Keratinocyte (primary cell): ENCODE results near the gene PIP4K2C. TPM values are rescaled to one million over a fixed set of nuclear protein-coding genes. Genes with fewer than 3 reads are reported as not detected.

ENCODE experiments used
- DNase-seq: peaks from one replicate; pipeline ENCODE4 v3.0.0-alpha.2; 2011; ENCODE audit warnings: low read depth, missing footprints, low spot score
- FAIRE-seq: peaks from 2 replicates; lab custom pipeline; 2011; peaks lifted over from hg19 to GRCh38; lab: Jason Lieb, UNC
- H2AFZ ChIP-seq: 2 replicates; pipeline ENCODE4 v1.6.0; 2012; ENCODE audit warnings: low read length, control low read depth, inconsistent platforms; ENCODE audit not compliant: control insufficient read depth
- H3K27ac ChIP-seq: 2 replicates; pipeline ENCODE4 v1.5.1; 2011; ENCODE audit warnings: low read length; ENCODE audit not compliant: control insufficient read depth, insufficient read depth
- H3K27me3 ChIP-seq: 3 replicates; pipeline ENCODE4 v1.6.0; 2011; ENCODE audit warnings: low read length; ENCODE audit not compliant: control insufficient read depth, insufficient read depth; ENCODE audit errors: extremely low read depth
- H3K36me3 ChIP-seq, 2 experiments: 2 replicates in 1 of 2; 3 replicates in 1 of 2; pipeline ENCODE4 v1.5.1; 2011; ENCODE audit warnings: low read length in 2 of 2, mild to moderate bottlenecking in 1 of 2; ENCODE audit not compliant: control insufficient read depth in 2 of 2, insufficient read depth in 2 of 2; ENCODE audit errors: extremely low read depth in 1 of 2
- H3K4me1 ChIP-seq: 3 replicates; pipeline ENCODE4 v1.5.1; 2011; ENCODE audit warnings: low read length; ENCODE audit not compliant: control insufficient read depth, insufficient read depth; ENCODE audit errors: extremely low read depth
- H3K4me2 ChIP-seq: 3 replicates; pipeline ENCODE4 v1.6.0; 2011; ENCODE audit warnings: low read depth, low read length; ENCODE audit not compliant: control insufficient read depth, insufficient read depth; ENCODE audit errors: extremely low read depth
- H3K4me3 ChIP-seq, 3 experiments: fragments of 200-600 bp in 1 of 3; sonication (generic) in 1 of 3; 2 replicates in 2 of 3; 3 replicates in 1 of 3; pipeline ENCODE4 v1.5.1; 2011 to 2016; ENCODE audit warnings: low read length in 3 of 3, mild to moderate bottlenecking in 3 of 3, control low read depth in 2 of 3, inconsistent platforms in 1 of 3, low read depth in 1 of 3, mixed read lengths in 1 of 3, mixed run types in 1 of 3, moderate library complexity in 1 of 3; ENCODE audit not compliant: control insufficient read depth in 2 of 3, insufficient read depth in 2 of 3; ENCODE audit errors: extremely low read depth in 1 of 3
- H3K79me2 ChIP-seq: 2 replicates; pipeline ENCODE4 v1.6.0; 2012; ENCODE audit warnings: low read length; ENCODE audit not compliant: control insufficient read depth, insufficient read depth
- H3K9ac ChIP-seq: 3 replicates; pipeline ENCODE4 v1.6.0; 2011; ENCODE audit warnings: low read length; ENCODE audit not compliant: control insufficient read depth, insufficient read depth; ENCODE audit errors: extremely low read depth
- H3K9me1 ChIP-seq: 3 replicates; pipeline ENCODE4 v1.6.0; 2011; ENCODE audit warnings: low read length; ENCODE audit not compliant: control insufficient read depth, insufficient read depth; ENCODE audit errors: extremely low read depth
- H3K9me3 ChIP-seq: 2 replicates; pipeline ENCODE4 v1.5.1; 2012; ENCODE audit warnings: low read depth, low read length; ENCODE audit not compliant: control insufficient read depth
- H4K20me1 ChIP-seq: 3 replicates; pipeline ENCODE4 v1.6.0; 2011; ENCODE audit warnings: low read length; ENCODE audit not compliant: control insufficient read depth, insufficient read depth; ENCODE audit errors: extremely low read depth
- EZH2 ChIP-seq: IDR thresholded peaks from one replicate; pipeline ENCODE4 v1.6.1; 2012; ENCODE audit warnings: inconsistent platforms, mild to moderate bottlenecking, low read length, moderate library complexity
- dilution Hi-C: fragments of 300-500 bp; cut with MboI; formaldehyde crosslinking; loops from one replicate; pipeline ENCODE4 v1.7.0; 2020; ENCODE audit warnings: low sequenced_read_pairs; ENCODE audit not compliant: extremely low pct_ligation_motif_present
- polyA plus RNA-seq, 5 experiments: library from polyadenylated mRNA; depleted of rRNA in 3 of 5; stranded (reverse) in 3 of 5; stranded (forward) in 1 of 5; unstranded in 1 of 5; fragments of >200 nt; gene quantifications; 1 replicate in 1 of 5; 2 replicates in 3 of 5; 3 replicates in 1 of 5; pipeline versions ENCODE4 v1.2.1 to v1.2.3, GENCODE V29; 2011 to 2012; ENCODE audit warnings: missing spikeins in 2 of 5, low read depth in 1 of 5, low replicate concordance in 1 of 5
- TF ChIP-seq, protein P1 (sequence below), 3 experiments: IDR thresholded peaks in 1 of 3; conservative IDR thresholded peaks in 1 of 3; optimal IDR thresholded peaks in 1 of 3; 2 replicates in 2 of 3; 3 replicates in 1 of 3; pipeline versions ENCODE3 to v1.5.1; 2011; ENCODE audit warnings: low read length in 3 of 3, mild to moderate bottlenecking in 3 of 3, moderate library complexity in 2 of 3, control low read depth in 1 of 3, inconsistent platforms in 1 of 3; ENCODE audit not compliant: insufficient read depth in 2 of 3; ENCODE audit errors: extremely low read depth in 1 of 3

Gene PIP4K2C
- polyA plus RNA-seq, 1 donor (not counting 4 experiments of a cell fraction or from before 2014, with no cell fraction given) = 93.6 TPM

- dilution Hi-C loops = no loop called here
Observed at GRCh38 chr12:57600395-57600794, 9.4 kb downstream of the PIP4K2C start.

DNA sequence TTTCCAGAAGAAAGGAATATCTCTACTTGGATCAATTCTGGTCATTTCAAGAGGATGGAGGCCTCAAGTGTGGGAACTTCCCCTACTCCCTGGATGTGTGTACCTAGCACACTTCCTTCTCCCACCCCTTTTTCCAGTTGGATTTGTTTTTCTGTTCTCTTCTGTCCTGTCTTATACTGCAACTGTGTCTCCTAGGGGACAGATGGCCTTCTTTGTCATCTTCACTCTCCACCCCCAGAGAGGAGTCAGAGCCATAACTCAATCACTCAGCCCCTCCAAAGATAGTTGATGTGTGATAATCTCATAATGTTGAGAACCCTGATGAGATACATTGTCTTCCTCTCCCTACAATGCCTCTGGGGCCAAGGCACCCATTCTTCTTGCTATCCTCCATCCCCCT is 11.6 kb downstream of the PIP4K2C start:
- dilution Hi-C loops = no loop called here
- peaks cover 3% of the 10 kb centered on the region for H3K9me1 ChIP-seq
- no peak overlapping the region for H3K27ac ChIP-seq
- DNase-seq = no peak
- H3K4me1 ChIP-seq = peaks cover 12% of the 10 kb centered on the region
- H3K9ac ChIP-seq = no peak overlapping the region
- peaks cover 12% of the 10 kb centered on the region for H3K27me3 ChIP-seq
- no peak overlapping the region for H3K4me2 ChIP-seq
- H3K4me3 ChIP-seq = no peak overlapping the region
- peaks cover 17 to 26% of the 10 kb centered on the region in 2 experiments for H3K36me3 ChIP-seq
- H3K79me2 ChIP-seq = no peaks in the 10 kb centered on the region
- FAIRE-seq = no peak
- H2AFZ ChIP-seq = no peak overlapping the region
- no peaks in the 10 kb centered on the region for H3K9me3 ChIP-seq
- no peaks in the 10 kb centered on the region for H4K20me1 ChIP-seq
- TF ChIP-seq, protein P1, sequence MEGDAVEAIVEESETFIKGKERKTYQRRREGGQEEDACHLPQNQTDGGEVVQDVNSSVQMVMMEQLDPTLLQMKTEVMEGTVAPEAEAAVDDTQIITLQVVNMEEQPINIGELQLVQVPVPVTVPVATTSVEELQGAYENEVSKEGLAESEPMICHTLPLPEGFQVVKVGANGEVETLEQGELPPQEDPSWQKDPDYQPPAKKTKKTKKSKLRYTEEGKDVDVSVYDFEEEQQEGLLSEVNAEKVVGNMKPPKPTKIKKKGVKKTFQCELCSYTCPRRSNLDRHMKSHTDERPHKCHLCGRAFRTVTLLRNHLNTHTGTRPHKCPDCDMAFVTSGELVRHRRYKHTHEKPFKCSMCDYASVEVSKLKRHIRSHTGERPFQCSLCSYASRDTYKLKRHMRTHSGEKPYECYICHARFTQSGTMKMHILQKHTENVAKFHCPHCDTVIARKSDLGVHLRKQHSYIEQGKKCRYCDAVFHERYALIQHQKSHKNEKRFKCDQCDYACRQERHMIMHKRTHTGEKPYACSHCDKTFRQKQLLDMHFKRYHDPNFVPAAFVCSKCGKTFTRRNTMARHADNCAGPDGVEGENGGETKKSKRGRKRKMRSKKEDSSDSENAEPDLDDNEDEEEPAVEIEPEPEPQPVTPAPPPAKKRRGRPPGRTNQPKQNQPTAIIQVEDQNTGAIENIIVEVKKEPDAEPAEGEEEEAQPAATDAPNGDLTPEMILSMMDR (optimal IDR thresholded peaks at IDR 0.05 in 1 of 3, IDR thresholded peaks at IDR 0.05 in 1 of 3, conservative IDR thresholded peaks at IDR 0.05 in 1 of 3; ENCODE audit: extremely low read depth in 1 of 3, insufficient read depth in 2 of 3, low read length in 3 of 3) = no peak

More at GRCh38 chr12:57600395-57600794, 9.4 kb downstream of the PIP4K2C start:
- Histone ChIP-seq H3K9me3 (no peaks in the 10 kb centered on the region), H3K9me1 (peaks cover 3% of the 10 kb centered on the region), H3K27ac (no peak overlapping the region), H3K4me3 (no peak overlapping the region), H3K9ac (no peak overlapping the region), H3K36me3 (peaks cover 22 to 40% of the 10 kb centered on the region in 2 experiments), H3K4me1 (peaks cover 12% of the 10 kb centered on the region), H4K20me1 (no peaks in the 10 kb centered on the region), H3K4me2 (no peak overlapping the region), H3K79me2 (no peaks in the 10 kb centered on the region), H2AFZ (no peak overlapping the region), H3K27me3 (peaks cover 5% of the 10 kb centered on the region)
- no peak for DNase-seq
- TF ChIP-seq, protein P1 (optimal IDR thresholded peaks at IDR 0.05 in 1 of 3, IDR thresholded peaks at IDR 0.05 in 1 of 3, conservative IDR thresholded peaks at IDR 0.05 in 1 of 3; ENCODE audit: extremely low read depth in 1 of 3, insufficient read depth in 2 of 3, low read length in 3 of 3) = no peak
- no peak for TF ChIP-seq EZH2
- no peak for FAIRE-seq
